ENCODE data around the gene TMEM132A. TPM values are rescaled to one million over a fixed set of nuclear protein-coding genes. Genes with fewer than 3 reads are reported as not detected.

The TMEM132A gene
- total and polyA plus RNA-seq, 4 experiments from 2014 or later: 0.78 to 0.93 TPM; not detected in 2

GRCh38 chr11:60982184-60982583, 57.9 kb downstream of the TMEM132A start:
- H3K27ac Mint-ChIP-seq: peak overlapping the region; percentile 88 to 100 (median 97)
- H3K4me3 Mint-ChIP-seq: peak overlapping the region; percentile 72 to 87 (median 82)
- ChIA-PET POLR2A (ENCODE audit: partially characterized antibody) (interaction anchor here (0.7 to 7.9 kb wide), 23 partner anchors 35 to 149 kb away, joined by 3 to 133 read pairs (median 6); partner anchors contain the start of genes CD5 and TMEM109), CTCF (ENCODE audit: partially characterized antibody) (interaction anchor here (1.1 to 2.0 kb wide), 5 partner anchors 12 to 148 kb away, joined by 3 to 8 read pairs (median 6); no protein-coding TSS in a partner anchor)
- no peaks in the 10 kb centered on the region for H3K9me3 ChIP-seq (ENCODE audit: control insufficient read depth in 1 of 2, low read length in 2 of 2)
- H3K27me3 Mint-ChIP-seq: no peaks in the 10 kb centered on the region
- no peaks in the 10 kb centered on the region for H3K9me3 Mint-ChIP-seq
- no peaks in the 10 kb centered on the region for H3K27me3 ChIP-seq (ENCODE audit: insufficient read depth, low read length)
- peaks cover 96% of the 10 kb centered on the region for H3K4me1 ChIP-seq (ENCODE audit: insufficient read depth, low read length)
- H3K4me3 ChIP-seq (ENCODE audit: low read length in 2 of 2): peak overlapping the region in 1 of 2 donors; percentile 31
- peaks cover 17% of the 10 kb centered on the region for H3K36me3 ChIP-seq (ENCODE audit: insufficient read depth, low read length)
- peaks cover 67 to 100% (median 85%) of the 10 kb centered on the region in 4 donors for H3K4me1 Mint-ChIP-seq
- DNase-seq: peak in 1 of 5 donors; percentile 58
- peaks cover 36 to 79% of the 10 kb centered on the region in 2 donors for H3K36me3 Mint-ChIP-seq
- intact Hi-C loops (cut with micrococcal nuclease): no loop called here
- peak overlapping the region; percentile 92 for H3K27ac ChIP-seq (ENCODE audit: low read depth, low read length)

- H3K4me1 Mint-ChIP-seq: peaks cover 67 to 100% (median 86%) of the 10 kb centered on the region in 4 donors
- Histone ChIP-seq H3K9me3 (ENCODE audit: control insufficient read depth in 1 of 2, low read length in 2 of 2) (no peaks in the 10 kb centered on the region), H3K4me1 (ENCODE audit: insufficient read depth, low read length) (peaks cover 96% of the 10 kb centered on the region), H3K27ac (ENCODE audit: low read depth, low read length) (peak overlapping the region; percentile 92), H3K27me3 (ENCODE audit: insufficient read depth, low read length) (no peaks in the 10 kb centered on the region), H3K36me3 (ENCODE audit: insufficient read depth, low read length) (peaks cover 14% of the 10 kb centered on the region), H3K4me3 (ENCODE audit: low read length in 2 of 2) (peak overlapping the region in 1 of 2 donors; percentile 30)
- peak overlapping the region; percentile 72 to 87 (median 82) for H3K4me3 Mint-ChIP-seq
- peaks cover 32 to 81% of the 10 kb centered on the region in 2 donors for H3K36me3 Mint-ChIP-seq
- no peaks in the 10 kb centered on the region for H3K27me3 Mint-ChIP-seq
- POLR2A ChIA-PET (ENCODE audit: partially characterized antibody): interaction anchor here (0.6 to 6.6 kb wide), 15 partner anchors 12 to 145 kb away, joined by 3 to 157 read pairs (median 23); partner anchors contain the start of genes CD5 and TMEM109
- CTCF ChIA-PET (ENCODE audit: partially characterized antibody): interaction anchor here (0.8 to 3.4 kb wide), 5 partner anchors 22 to 124 kb away, joined by 3 to 15 read pairs (median 4); partner anchors contain the start of gene TMEM109
- intact Hi-C loops (cut with micrococcal nuclease): no loop called here
- peak overlapping the region; percentile 88 to 100 (median 97) for H3K27ac Mint-ChIP-seq
- no peaks in the 10 kb centered on the region for H3K9me3 Mint-ChIP-seq
- DNase-seq: no peak
Measured at GRCh38 chr11:60984149-60984548, 59.9 kb downstream of the TMEM132A start.

- Histone ChIP-seq H3K36me3 (ENCODE audit: insufficient read depth, low read length) (peaks cover 19% of the 10 kb centered on the region), H3K27ac (ENCODE audit: low read depth, low read length) (peak overlapping the region; percentile 92), H3K9me3 (ENCODE audit: control insufficient read depth in 1 of 2, low read length in 2 of 2) (no peaks in the 10 kb centered on the region), H3K27me3 (ENCODE audit: insufficient read depth, low read length) (no peaks in the 10 kb centered on the region), H3K4me3 (ENCODE audit: low read length in 2 of 2) (peak overlapping the region in 1 of 2 donors; percentile 30), H3K4me1 (ENCODE audit: insufficient read depth, low read length) (peaks cover 96% of the 10 kb centered on the region)
- Mint-ChIP-seq H3K27me3 (no peaks in the 10 kb centered on the region), H3K27ac (peak overlapping the region; percentile 88 to 100 (median 97)), H3K4me1 (peaks cover 70 to 100% (median 89%) of the 10 kb centered on the region in 4 donors), H3K36me3 (peaks cover 35 to 84% of the 10 kb centered on the region in 2 donors), H3K4me3 (peak overlapping the region; percentile 72 to 87 (median 82)), H3K9me3 (no peaks in the 10 kb centered on the region)
- DNase-seq: no peak
- POLR2A ChIA-PET (ENCODE audit: partially characterized antibody): interaction anchor here (0.6 to 6.6 kb wide), 18 partner anchors 12 to 1443 kb away, joined by 3 to 157 read pairs (median 16); partner anchors contain the start of genes CD5 and TMEM109
- intact Hi-C loops (cut with micrococcal nuclease): loop anchor here (5.0 kb wide), 1 partner anchor 128 kb away; no protein-coding TSS in a partner anchor
- CTCF ChIA-PET (ENCODE audit: partially characterized antibody): interaction anchor here (0.7 to 3.4 kb wide), 7 partner anchors 21 to 157 kb away, joined by 3 to 15 read pairs (median 4); partner anchors contain the start of gene TMEM109
Measured at GRCh38 chr11:60984636-60985035, 60.4 kb downstream of the TMEM132A start.

- H3K27me3 Mint-ChIP-seq: no peaks in the 10 kb centered on the region
- no peaks in the 10 kb centered on the region for H3K27me3 ChIP-seq (ENCODE audit: insufficient read depth, low read length)
- H3K4me1 ChIP-seq (ENCODE audit: insufficient read depth, low read length): peaks cover 94% of the 10 kb centered on the region
- peaks cover 69 to 98% (median 88%) of the 10 kb centered on the region in 4 donors for H3K4me1 Mint-ChIP-seq
- POLR2A ChIA-PET (ENCODE audit: partially characterized antibody): interaction anchor here (0.5 to 6.6 kb wide), 29 partner anchors 11 to 175 kb away, joined by 3 to 157 read pairs (median 11); partner anchors contain the start of genes CD5 and TMEM109
- H3K9me3 Mint-ChIP-seq: no peaks in the 10 kb centered on the region
- H3K27ac ChIP-seq (ENCODE audit: low read depth, low read length): peak overlapping the region; percentile 92
- peak overlapping the region in 1 of 2 donors; percentile 39 for H3K4me3 ChIP-seq (ENCODE audit: low read length in 2 of 2)
- H3K36me3 ChIP-seq (ENCODE audit: insufficient read depth, low read length): peaks cover 25% of the 10 kb centered on the region
- peak overlapping the region; percentile 88 to 100 (median 97) for H3K27ac Mint-ChIP-seq
- peak in 1 of 5 donors; percentile 28 for DNase-seq
- intact Hi-C loops (cut with micrococcal nuclease): loop anchor here (5.0 kb wide), 1 partner anchor 127 kb away; no protein-coding TSS in a partner anchor
- H3K4me3 Mint-ChIP-seq: peak overlapping the region; percentile 61 to 87 (median 78)
- CTCF ChIA-PET (ENCODE audit: partially characterized antibody): interaction anchor here (0.7 to 3.4 kb wide), 3 partner anchors 26 to 144 kb away, joined by 3 to 15 read pairs (median 6); no protein-coding TSS in a partner anchor
- no peaks in the 10 kb centered on the region for H3K9me3 ChIP-seq (ENCODE audit: control insufficient read depth in 1 of 2, low read length in 2 of 2)
- H3K36me3 Mint-ChIP-seq: peaks cover 34 to 82% of the 10 kb centered on the region in 2 donors
Measured at GRCh38 chr11:60985501-60985900, 61.2 kb downstream of the TMEM132A start.

GRCh38 chr11:60985991-60986915, 62.0 kb downstream of the TMEM132A start:
- Mint-ChIP-seq H3K27ac (peak overlapping the region; percentile 88 to 100 (median 97)), H3K27me3 (no peaks in the 10 kb centered on the region), H3K36me3 (peaks cover 34 to 82% of the 10 kb centered on the region in 2 donors), H3K4me1 (peaks cover 69 to 96% (median 86%) of the 10 kb centered on the region in 4 donors), H3K9me3 (no peaks in the 10 kb centered on the region), H3K4me3 (peak overlapping the region; percentile 61 to 87 (median 78))
- Histone ChIP-seq H3K4me3 (ENCODE audit: low read length in 2 of 2) (peak overlapping the region in 1 of 2 donors; percentile 39), H3K4me1 (ENCODE audit: insufficient read depth, low read length) (peaks cover 94% of the 10 kb centered on the region), H3K9me3 (ENCODE audit: control insufficient read depth in 1 of 2, low read length in 2 of 2) (no peaks in the 10 kb centered on the region), H3K36me3 (ENCODE audit: insufficient read depth, low read length) (peaks cover 23% of the 10 kb centered on the region), H3K27ac (ENCODE audit: low read depth, low read length) (peak overlapping the region; percentile 92), H3K27me3 (ENCODE audit: insufficient read depth, low read length) (no peaks in the 10 kb centered on the region)
- intact Hi-C loops (cut with micrococcal nuclease): loop anchor here (1.0 to 5.0 kb wide), 8 partner anchors 15 to 143 kb away; partner anchors contain the start of gene CD6
- peak; percentile 92 to 99 (median 97) for DNase-seq
- ChIA-PET CTCF (ENCODE audit: partially characterized antibody) (interaction anchor here (0.7 to 3.4 kb wide), 7 partner anchors 25 to 144 kb away, joined by 3 to 15 read pairs (median 4); no protein-coding TSS in a partner anchor), POLR2A (ENCODE audit: partially characterized antibody) (interaction anchor here (1.0 to 6.6 kb wide), 31 partner anchors 10 to 174 kb away, joined by 3 to 157 read pairs (median 11); partner anchors contain the start of genes CD5 and TMEM109)
